AG09309 (cell line): ENCODE data around the gene B4GALT5.

Experiments
- DNase-seq: peaks from one replicate; pipeline ENCODE4 v3.0.0-alpha.2; 2010; ENCODE audit warnings: low read depth
- H3K4me3 ChIP-seq: 2 replicates; pipeline ENCODE4 v1.5.1; 2011; ENCODE audit warnings: mild to moderate bottlenecking, low read depth, low read length, moderate library complexity; ENCODE audit not compliant: control insufficient read depth
- CTCF ChIP-seq: IDR thresholded peaks from 2 replicates; pipeline ENCODE4 v1.5.1; 2011; ENCODE audit warnings: mild to moderate bottlenecking, low read depth, low read length, inconsistent platforms; ENCODE audit not compliant: insufficient read depth, control insufficient read depth; ENCODE audit errors: missing control alignments

Gene B4GALT5

GRCh38 chr20:49591217-49591865, 122.3 kb downstream of the B4GALT5 start:
- no peak for DNase-seq
- no peak for TF ChIP-seq CTCF
- H3K4me3 ChIP-seq = no peak overlapping the region

- no peak for TF ChIP-seq CTCF
- DNase-seq = no peak
These were observed 123.3 kb downstream of the B4GALT5 start for GRCh38 chr20:49590163-49591017.

GRCh38 chr20:49589747-49590146, 123.9 kb downstream of the B4GALT5 start:
- no peak for DNase-seq
- H3K4me3 ChIP-seq = no peak overlapping the region
- no peak for TF ChIP-seq CTCF

More at GRCh38 chr20:49590163-49591017, 123.3 kb downstream of the B4GALT5 start:
- H3K4me3 ChIP-seq = no peak overlapping the region

GRCh38 chr20:49587111-49587570, 126.5 kb downstream of the B4GALT5 start:
- peak; percentile 89 for DNase-seq
- H3K4me3 ChIP-seq = no peak overlapping the region
- no peak for TF ChIP-seq CTCF

GRCh38 chr20:49585585-49586245, 128.0 kb downstream of the B4GALT5 start:
- no peak for DNase-seq
- no peak for TF ChIP-seq CTCF
- H3K4me3 ChIP-seq = no peak overlapping the region

- TF ChIP-seq CTCF = no peak
- no peak overlapping the region for H3K4me3 ChIP-seq
- no peak for DNase-seq
These were observed 129.0 kb downstream of the B4GALT5 start for GRCh38 chr20:49584418-49585382.
